GM12801 (cell line): ENCODE measurements around the gene SORCS3.

Experiments
- TF ChIP-seq, protein P1 (sequence below): IDR thresholded peaks from one replicate; pipeline ENCODE4 v1.5.1; 2011; ENCODE audit warnings: control low read depth; ENCODE audit not compliant: insufficient read length; ENCODE audit errors: extremely low read depth

Gene SORCS3

DNA sequence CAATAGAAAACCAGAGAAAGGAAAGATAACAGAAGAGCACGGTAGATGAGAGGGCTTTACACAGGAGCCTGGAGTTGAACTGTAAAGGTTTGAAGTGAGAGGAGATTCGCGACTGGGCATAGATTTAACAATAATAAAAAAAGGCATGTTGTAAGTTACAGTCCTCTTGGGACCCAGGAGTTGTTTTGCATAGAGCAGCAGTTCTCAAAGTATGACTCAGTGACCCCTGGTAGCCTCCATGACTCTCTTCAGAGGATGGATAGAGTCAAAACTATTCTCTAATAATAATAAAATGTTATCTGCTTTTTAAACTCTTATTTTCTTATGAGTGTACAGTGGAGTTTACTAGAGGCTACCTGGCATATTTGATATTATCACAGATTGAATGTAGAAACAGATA lies 262.3 kb downstream of the SORCS3 start:
- TF ChIP-seq, protein P1, sequence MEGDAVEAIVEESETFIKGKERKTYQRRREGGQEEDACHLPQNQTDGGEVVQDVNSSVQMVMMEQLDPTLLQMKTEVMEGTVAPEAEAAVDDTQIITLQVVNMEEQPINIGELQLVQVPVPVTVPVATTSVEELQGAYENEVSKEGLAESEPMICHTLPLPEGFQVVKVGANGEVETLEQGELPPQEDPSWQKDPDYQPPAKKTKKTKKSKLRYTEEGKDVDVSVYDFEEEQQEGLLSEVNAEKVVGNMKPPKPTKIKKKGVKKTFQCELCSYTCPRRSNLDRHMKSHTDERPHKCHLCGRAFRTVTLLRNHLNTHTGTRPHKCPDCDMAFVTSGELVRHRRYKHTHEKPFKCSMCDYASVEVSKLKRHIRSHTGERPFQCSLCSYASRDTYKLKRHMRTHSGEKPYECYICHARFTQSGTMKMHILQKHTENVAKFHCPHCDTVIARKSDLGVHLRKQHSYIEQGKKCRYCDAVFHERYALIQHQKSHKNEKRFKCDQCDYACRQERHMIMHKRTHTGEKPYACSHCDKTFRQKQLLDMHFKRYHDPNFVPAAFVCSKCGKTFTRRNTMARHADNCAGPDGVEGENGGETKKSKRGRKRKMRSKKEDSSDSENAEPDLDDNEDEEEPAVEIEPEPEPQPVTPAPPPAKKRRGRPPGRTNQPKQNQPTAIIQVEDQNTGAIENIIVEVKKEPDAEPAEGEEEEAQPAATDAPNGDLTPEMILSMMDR = no peak

DNA sequence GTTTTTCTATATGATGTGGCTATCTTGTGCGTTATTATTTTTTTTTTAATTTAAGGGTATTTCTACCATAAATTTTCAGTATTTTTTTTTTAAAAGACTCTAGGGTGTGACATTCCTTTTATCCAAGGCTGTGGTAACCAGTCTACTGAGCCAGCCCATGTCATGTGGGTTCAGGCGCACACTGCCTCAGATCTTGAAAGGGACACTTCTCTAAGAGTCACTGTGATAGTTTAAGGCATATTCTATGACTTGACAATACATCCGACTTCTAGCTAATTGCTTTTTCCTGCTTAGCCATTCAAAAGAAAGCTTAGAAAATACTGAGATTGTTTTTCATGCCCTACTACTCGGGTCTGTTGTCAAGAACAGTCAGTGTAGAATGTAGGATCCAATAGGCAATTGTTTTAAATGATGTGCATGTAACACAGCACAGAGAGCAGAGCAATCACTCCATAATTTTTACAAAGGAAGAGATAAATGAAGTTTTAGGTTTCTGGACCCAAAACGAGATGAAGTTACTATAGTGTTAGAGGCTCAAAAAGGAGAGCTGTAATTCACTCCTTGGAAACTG lies 263.7 kb downstream of the SORCS3 start:
- TF ChIP-seq, protein P1 = no peak

DNA sequence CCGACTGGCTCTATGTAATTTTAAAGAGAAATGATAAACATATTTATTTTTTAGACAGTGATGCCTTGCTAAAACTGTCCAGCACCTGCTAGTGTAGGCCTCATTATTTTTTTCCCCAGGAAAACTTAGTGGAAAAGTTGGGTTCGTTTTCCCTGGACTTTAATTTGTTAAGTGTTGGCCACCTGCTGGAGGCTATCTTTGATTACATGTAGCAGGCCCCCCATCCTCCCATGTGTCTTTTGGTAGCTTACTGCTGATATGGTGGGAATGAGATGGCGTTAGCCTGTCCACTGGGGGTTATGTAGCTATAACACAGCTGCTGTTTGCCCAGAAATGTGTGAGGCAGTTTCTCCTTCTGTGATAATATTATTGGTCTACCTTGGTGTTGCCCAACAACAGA lies 265.0 kb downstream of the SORCS3 start:
- TF ChIP-seq, protein P1 = no peak

DNA sequence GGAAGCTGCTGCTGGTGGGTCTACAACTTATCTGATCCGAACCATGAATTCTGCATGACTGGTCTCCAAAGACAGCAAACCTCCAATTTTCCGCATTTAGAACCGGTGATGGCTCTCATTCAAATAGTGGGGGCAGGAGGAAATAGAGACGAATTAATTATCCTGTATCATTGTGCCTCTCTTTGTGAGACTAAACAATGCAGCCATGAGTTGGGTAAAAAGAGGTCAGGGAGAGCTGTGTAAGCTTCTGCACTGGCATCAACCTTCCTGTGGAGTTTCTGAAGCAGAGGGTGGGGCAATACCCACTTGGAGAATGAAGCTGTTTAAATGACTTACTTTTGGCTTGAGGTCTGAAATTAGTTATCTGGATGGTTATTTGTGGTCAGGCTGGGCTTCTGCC lies 266.4 kb downstream of the SORCS3 start:
- TF ChIP-seq, protein P1 = no peak

DNA sequence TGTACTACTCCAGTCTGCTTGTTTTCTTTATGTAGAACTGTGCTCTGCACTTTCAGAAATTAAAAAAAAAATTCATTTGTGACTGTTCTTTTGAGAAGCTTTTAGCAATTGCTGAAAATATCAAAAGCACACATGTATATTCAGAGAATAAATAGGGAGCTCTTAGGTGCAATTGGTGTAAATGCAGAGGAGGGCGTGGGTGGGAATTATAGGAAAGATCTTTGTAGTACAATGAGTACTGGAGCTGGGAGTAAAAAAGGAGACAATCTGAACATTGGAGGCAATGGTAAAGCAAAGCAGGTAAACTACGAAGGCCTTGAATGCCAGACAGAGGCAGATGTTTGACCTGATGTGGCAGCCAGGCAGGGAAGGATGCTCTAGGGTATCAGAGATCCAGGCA lies 267.5 kb downstream of the SORCS3 start:
- TF ChIP-seq, protein P1 = no peak

DNA sequence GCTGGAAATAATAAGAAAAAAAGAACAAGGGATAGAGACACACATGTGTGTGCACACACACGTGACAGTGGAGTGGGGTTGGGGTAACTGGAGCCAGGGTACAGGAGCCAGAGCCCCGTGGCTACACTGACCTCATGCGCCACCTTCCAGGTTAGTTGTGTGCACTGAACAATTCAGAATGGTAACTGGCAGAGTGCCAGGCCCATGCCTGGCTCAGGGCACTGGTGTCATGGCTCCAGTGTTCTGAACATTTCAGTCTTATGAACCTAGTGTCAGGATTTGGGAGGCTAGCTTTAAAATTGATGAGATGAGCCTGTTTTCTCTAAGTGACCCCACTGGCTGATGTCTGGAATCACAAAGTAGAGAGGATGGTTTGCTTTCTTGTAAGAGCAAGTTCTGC lies 269.6 kb downstream of the SORCS3 start:
- TF ChIP-seq, protein P1 = no peak

DNA sequence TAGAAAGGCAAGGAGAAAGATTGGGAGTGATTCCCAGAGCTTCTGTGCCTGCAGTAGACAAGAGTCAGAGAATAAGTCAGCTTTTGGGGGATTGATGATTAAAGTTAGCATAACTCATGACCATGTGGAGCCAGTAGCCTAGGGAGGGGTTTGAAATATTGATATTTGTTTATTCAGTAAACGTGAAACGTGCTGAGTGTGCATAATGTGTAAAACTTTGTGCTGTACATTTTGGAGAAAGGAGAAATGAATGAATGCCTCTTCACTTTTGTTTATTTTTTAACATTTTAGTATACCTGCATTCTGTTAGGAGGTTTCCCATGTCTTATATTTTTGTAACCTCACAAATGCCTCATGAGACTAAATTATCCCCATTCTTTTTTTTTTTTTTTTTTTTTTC lies 272.3 kb downstream of the SORCS3 start:
- TF ChIP-seq, protein P1 = no peak
